SJSA1 (cell line): ENCODE measurements around the gene MYO18A. TPM values are rescaled to one million over a fixed set of nuclear protein-coding genes. Genes with fewer than 3 reads are reported as not detected.
"Not testable (repeated sequence)": the region's sequence is repeated elsewhere in the genome, so short reads cannot be mapped to it uniquely, and the experiment has no call there.

ENCODE experiments used
- DNase-seq, 2 experiments: peaks; one replicate each; pipeline ENCODE4 v3.0.0-alpha.2; 2015 to 2020; ENCODE audit warnings: low spot score in 2 of 2, low read depth in 1 of 2
- H3K27ac ChIP-seq: fragments of 250-450 bp; sonication (Bioruptor Pico); 2 replicates; pipeline ENCODE4 v1.5.1; 2020; ENCODE audit warnings: mild to moderate bottlenecking, moderate library complexity
- H3K27me3 ChIP-seq: fragments of 250-450 bp; sonication (Bioruptor Pico); replicated peaks from 2 replicates; pipeline ENCODE4 v1.5.1; 2020; ENCODE audit warnings: mild to moderate bottlenecking, moderate library complexity
- H3K36me3 ChIP-seq: fragments of 250-450 bp; sonication (Bioruptor Pico); 2 replicates; pipeline ENCODE4 v1.5.1; 2020; ENCODE audit warnings: mild to moderate bottlenecking
- H3K4me1 ChIP-seq: fragments of 250-450 bp; sonication (Bioruptor Pico); replicated peaks from 2 replicates; pipeline ENCODE4 v1.6.1; 2021; ENCODE audit warnings: mild to moderate bottlenecking
- H3K4me3 ChIP-seq: fragments of 250-450 bp; sonication (Bioruptor Pico); 2 replicates; pipeline ENCODE4 v1.5.1; 2020; ENCODE audit warnings: mild to moderate bottlenecking
- H3K9me3 ChIP-seq: fragments of 250-450 bp; sonication (Bioruptor Pico); replicated peaks from 2 replicates; pipeline ENCODE4 v1.5.1; 2020; ENCODE audit warnings: mild to moderate bottlenecking
- total RNA-seq: library from RNA; depleted of rRNA; stranded (reverse); fragments of >200 nt; shearing (Covaris generic); gene quantifications from 2 replicates; pipeline ENCODE4 v1.2.3, GENCODE V29; 2014; rRNA removed

Gene MYO18A, protein sequence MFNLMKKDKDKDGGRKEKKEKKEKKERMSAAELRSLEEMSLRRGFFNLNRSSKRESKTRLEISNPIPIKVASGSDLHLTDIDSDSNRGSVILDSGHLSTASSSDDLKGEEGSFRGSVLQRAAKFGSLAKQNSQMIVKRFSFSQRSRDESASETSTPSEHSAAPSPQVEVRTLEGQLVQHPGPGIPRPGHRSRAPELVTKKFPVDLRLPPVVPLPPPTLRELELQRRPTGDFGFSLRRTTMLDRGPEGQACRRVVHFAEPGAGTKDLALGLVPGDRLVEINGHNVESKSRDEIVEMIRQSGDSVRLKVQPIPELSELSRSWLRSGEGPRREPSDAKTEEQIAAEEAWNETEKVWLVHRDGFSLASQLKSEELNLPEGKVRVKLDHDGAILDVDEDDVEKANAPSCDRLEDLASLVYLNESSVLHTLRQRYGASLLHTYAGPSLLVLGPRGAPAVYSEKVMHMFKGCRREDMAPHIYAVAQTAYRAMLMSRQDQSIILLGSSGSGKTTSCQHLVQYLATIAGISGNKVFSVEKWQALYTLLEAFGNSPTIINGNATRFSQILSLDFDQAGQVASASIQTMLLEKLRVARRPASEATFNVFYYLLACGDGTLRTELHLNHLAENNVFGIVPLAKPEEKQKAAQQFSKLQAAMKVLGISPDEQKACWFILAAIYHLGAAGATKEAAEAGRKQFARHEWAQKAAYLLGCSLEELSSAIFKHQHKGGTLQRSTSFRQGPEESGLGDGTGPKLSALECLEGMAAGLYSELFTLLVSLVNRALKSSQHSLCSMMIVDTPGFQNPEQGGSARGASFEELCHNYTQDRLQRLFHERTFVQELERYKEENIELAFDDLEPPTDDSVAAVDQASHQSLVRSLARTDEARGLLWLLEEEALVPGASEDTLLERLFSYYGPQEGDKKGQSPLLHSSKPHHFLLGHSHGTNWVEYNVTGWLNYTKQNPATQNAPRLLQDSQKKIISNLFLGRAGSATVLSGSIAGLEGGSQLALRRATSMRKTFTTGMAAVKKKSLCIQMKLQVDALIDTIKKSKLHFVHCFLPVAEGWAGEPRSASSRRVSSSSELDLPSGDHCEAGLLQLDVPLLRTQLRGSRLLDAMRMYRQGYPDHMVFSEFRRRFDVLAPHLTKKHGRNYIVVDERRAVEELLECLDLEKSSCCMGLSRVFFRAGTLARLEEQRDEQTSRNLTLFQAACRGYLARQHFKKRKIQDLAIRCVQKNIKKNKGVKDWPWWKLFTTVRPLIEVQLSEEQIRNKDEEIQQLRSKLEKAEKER (N-terminal part only)
- total RNA-seq = 13.4 and 43.5 TPM in 2 replicates

DNA sequence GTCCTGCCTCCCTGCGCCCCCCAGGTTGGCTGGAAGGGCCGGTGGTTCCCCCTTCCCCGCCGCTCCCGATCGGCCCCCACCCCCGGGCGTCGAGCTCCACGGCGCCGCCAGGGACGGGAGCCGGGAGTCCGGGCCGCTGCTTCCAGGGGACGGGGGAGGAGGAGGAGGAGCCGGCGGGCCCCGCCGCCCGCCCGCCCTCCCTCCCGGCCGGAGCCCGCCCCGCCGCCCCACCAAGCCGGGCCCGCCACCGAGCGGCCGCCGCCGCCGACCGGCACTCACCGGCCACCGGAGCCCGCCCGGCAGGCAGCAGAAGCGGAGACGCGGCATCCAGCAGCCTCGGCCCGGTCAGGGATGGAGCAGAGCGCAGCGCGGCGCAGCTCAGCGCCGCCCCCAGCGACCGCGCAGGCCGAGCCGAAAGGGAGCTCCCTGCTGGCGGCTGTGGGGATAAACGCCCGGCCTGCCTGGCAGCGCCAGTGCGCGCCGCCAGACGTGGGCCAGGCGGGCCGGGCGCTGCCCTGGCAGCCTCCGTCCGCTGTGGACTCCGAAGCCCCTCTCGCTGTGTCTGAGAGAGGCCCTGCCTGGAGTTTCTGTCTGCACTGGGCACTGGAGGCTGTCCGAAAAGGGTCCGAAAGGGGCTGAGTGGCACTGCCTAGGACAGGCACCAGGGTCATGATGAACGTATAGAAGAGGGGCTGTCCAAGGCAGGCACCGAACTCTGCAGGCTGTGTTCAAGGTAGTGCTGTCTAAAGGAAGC is at the start of gene MYO18A:
Gene MYO18A (minus strand): TSS at position 365 of the 754 bp plus-strand sequence. CDS start 13,458 bp downstream, outside the sequence.
- Histone ChIP-seq H3K27ac (0 out of 2 replicates have a peak within 1 kb of the TSS, but pooled peaks have one; percentile 9), H3K27me3 (no peaks in the 10 kb centered on the region), H3K4me1 (peaks cover 42% of the 10 kb centered on the region), H3K36me3 (0 out of 2 replicates have a peak, but pooled peaks cover 3% of the 10 kb centered on the region), H3K4me3 (peak within 1 kb of the TSS; percentile 52), H3K9me3 (no peaks in the 10 kb centered on the region)
- peak; percentile 70 to 72 for DNase-seq

DNA sequence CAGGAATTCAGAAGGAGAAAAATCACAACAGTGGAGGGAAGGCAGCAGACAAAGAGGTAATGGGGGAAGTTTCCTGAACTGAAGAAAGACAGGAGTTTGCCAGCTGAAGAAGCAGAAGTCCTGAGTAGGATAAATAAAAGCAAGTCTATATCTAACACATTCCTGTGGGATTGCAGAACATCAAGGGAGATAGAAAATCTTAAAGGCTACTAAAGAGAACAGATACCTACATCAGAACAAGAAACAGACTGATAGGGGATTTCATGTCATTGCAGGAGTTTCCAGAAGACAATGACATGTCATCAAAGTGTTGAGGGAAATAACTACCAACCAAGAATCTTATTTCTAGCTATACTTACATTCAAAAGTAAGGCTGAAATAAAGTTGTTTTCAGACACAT is 45.2 kb upstream of the MYO18A start:
- no peaks in the 10 kb centered on the region for H3K27me3 ChIP-seq
- no peaks in the 10 kb centered on the region for H3K4me1 ChIP-seq
- no peak overlapping the region for H3K27ac ChIP-seq
- H3K9me3 ChIP-seq = no peaks in the 10 kb centered on the region
- no peaks in the 10 kb centered on the region for H3K36me3 ChIP-seq
- no peak for DNase-seq
- H3K4me3 ChIP-seq = no peak overlapping the region

DNA sequence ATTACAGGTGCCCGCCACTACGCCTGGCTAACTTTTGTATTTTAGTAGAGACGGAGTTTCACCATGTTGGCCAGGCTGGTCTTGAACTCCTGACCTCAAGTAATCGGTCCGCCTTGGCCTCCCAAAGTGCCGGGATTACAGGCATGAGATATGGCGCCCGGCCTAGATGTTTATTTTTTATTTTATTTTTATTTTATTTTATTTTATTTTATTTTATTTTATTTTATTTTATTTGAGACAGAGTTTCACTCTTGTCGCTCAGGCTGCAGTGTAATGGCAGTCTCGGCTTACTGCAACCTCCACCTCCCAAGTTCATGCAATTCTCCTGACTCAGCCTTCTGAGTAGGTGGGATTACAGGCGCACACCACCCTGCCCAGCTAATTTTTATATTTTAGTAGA is 41.1 kb upstream of the MYO18A start:
- not testable (repeated sequence) for H3K4me3 ChIP-seq, H3K27me3 ChIP-seq, H3K27ac ChIP-seq, H3K36me3 ChIP-seq, DNase-seq, H3K9me3 ChIP-seq, H3K4me1 ChIP-seq

DNA sequence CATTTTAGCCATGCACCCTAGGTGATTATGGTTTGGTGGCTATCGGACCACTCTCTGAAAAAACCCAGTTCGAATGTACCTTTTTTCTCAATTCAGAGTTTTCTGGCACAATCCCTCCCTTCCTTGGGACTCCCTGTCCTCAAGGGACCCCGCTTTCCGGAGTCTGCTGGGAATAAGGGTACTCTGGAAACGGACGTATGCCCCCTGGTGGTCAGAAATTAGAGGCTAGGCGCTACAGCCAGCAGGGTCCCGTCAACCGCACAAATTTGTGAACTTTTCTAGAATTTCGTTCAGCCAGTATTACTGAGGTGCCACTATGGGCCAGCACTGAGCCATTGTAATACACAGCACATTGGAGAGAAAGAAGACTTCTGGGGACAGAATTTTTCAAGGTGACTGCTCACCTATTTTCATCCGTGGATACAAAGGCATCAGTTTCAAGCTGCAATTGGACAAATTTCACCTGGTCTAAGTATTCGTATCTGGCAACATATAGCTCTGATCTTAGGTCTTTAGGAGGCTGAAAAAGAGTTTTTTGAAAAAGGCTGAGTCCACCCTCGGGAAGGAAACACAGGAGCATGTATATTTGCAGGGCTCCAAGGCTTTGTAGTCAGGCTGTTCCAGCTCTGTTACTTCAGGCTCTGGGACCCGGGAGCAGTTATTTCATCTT is 39.3 kb upstream of the MYO18A start:
- Histone ChIP-seq H3K27ac (no peak overlapping the region), H3K36me3 (no peaks in the 10 kb centered on the region), H3K9me3 (no peaks in the 10 kb centered on the region), H3K27me3 (no peaks in the 10 kb centered on the region), H3K4me1 (peaks cover 3% of the 10 kb centered on the region; the same call in 1 of the 2 replicates), H3K4me3 (no peak overlapping the region)
- peak; percentile 61 to 83 for DNase-seq

DNA sequence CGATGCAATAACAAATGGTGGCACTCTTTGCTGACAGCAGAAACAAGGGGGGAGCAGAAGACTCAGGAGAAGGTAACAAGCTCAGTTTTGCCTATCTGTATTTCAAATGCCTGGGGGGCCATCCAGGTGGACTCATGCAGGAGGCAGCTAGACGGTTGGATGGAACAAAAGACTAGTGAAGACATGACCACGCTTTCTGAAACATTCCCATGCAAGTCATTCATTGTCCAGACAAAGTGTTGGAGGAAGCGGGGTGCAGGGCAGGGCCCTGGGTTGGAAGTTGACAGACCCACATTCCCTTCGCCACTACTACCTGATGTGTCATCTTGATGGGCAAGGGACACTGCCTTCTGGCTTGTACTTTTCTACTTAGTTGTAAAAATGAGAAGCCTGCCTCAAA is 36.7 kb upstream of the MYO18A start:
- no peak overlapping the region for H3K27ac ChIP-seq
- H3K4me1 ChIP-seq = peaks cover 3% of the 10 kb centered on the region; the same call in 1 of the 2 replicates
- no peaks in the 10 kb centered on the region for H3K36me3 ChIP-seq
- no peaks in the 10 kb centered on the region for H3K9me3 ChIP-seq
- DNase-seq = no peak
- H3K4me3 ChIP-seq = no peak overlapping the region
- H3K27me3 ChIP-seq = no peaks in the 10 kb centered on the region

DNA sequence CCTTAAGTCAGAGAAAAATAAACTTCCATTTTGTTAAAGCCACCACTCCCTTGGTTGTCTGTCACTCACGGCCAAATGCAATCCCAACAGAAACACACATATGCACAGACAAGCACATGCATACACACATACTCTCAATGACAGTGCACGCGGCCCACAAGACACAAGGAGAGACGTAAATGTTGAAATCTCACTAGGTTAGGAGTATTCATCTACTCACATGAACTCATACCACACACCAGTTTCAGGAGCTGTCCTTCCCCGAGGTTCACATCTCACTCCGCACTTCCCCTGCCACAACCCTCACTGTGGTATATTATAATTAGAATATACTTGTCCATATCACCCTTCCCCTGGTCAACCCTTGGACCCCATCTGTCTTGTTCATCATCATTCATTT is 36.0 kb upstream of the MYO18A start:
- H3K27ac ChIP-seq = no peak overlapping the region
- no peaks in the 10 kb centered on the region for H3K27me3 ChIP-seq
- no peaks in the 10 kb centered on the region for H3K9me3 ChIP-seq
- no peak for DNase-seq
- H3K4me3 ChIP-seq = no peak overlapping the region
- peaks cover 3% of the 10 kb centered on the region; the same call in 1 of the 2 replicates for H3K4me1 ChIP-seq
- no peaks in the 10 kb centered on the region for H3K36me3 ChIP-seq

DNA sequence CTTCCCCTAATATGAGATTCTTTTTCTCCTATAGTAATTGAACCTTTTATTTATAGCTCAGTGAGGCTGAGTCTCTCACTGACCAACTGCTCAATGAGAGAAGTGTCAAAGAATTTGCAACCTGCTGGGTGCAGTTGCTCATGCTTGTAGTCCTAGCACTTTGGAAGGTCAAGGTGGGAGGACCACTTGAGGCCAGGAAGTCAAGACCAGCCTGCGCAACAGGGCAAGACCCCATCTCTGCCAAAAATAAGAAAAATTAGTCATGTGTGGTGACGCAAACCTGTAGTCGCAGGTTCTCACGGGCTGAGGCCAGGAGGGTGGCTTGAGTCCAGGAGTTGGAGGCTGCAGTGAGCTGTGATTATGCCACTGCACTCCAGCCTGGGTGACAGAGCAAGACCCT is 35.5 kb upstream of the MYO18A start:
- H3K4me3 ChIP-seq = no peak overlapping the region
- no peaks in the 10 kb centered on the region for H3K36me3 ChIP-seq
- H3K27me3 ChIP-seq = no peaks in the 10 kb centered on the region
- DNase-seq = no peak
- no peak overlapping the region for H3K27ac ChIP-seq
- no peaks in the 10 kb centered on the region for H3K9me3 ChIP-seq
- H3K4me1 ChIP-seq = peaks cover 3% of the 10 kb centered on the region; the same call in 1 of the 2 replicates

DNA sequence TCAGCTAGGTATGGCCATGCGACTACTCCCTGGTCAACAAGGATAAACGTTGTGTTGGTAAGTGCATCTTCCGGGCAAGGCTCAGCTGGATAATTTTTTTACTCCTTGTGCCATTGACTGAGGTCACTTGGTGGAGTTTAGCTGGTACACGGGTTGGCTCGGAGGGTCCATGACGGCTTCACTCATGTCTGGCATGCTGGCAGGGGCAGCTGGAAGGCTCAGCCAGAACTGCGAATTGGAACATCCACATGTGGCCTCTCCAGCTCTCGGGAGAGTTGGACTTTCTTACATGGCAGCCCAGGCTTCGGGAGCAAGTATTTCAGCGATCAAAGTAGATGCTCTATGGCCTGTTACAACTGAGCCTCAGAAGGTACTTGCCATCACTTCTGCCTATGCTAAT is 35.0 kb upstream of the MYO18A start:
- Histone ChIP-seq H3K27ac (no peak overlapping the region), H3K9me3 (no peaks in the 10 kb centered on the region), H3K36me3 (no peaks in the 10 kb centered on the region), H3K4me1 (peaks cover 3% of the 10 kb centered on the region; the same call in 1 of the 2 replicates), H3K27me3 (no peaks in the 10 kb centered on the region), H3K4me3 (no peak overlapping the region)
- no peak for DNase-seq

DNA sequence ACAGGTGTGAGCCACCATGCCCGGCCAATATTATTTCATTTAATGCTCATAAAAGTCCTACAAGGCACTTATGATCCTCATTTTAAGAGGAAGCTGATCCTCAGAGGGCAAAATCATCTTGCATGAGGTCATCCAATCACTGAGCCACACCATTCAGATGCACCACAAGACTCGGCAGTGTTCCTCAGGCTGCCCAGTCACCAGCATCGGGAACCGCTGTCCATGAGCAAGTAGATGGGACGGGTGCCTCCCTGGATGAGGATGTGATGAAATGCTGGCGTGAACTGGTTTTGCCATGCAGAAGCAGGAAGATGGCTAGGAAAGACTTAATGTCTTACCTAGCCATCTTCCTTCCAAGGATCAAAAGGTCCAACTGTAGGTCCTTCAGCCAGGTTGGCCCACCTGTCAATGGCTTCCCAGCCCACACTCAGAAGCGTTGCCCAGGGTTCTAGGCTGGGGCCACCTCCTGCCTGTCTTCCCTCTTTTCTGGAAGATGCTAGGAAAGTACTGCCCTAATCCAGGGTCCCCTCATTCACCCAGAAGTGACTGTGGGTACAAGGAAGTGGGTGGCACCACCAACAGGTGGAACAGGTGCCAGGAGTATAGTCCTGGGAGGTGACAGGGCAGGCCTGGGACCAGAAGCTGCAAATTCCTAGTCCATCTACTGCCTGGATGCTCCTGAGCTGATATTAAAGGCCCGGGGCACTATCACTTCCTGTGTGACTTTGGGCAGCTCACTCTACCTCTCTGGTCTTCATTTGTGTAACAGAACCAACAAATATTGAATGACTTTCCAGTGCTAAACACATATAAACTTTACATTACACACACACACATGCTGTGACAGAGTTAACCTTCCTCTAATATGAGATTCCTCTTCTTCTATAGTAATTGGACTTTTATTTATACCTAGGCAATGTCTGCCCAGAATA is 34.3 kb upstream of the MYO18A start:
- Histone ChIP-seq H3K36me3 (no peaks in the 10 kb centered on the region), H3K27me3 (no peaks in the 10 kb centered on the region), H3K4me1 (peaks cover 3% of the 10 kb centered on the region; the same call in 1 of the 2 replicates), H3K4me3 (no peak overlapping the region), H3K9me3 (no peaks in the 10 kb centered on the region), H3K27ac (no peak overlapping the region)
- no peak for DNase-seq

DNA sequence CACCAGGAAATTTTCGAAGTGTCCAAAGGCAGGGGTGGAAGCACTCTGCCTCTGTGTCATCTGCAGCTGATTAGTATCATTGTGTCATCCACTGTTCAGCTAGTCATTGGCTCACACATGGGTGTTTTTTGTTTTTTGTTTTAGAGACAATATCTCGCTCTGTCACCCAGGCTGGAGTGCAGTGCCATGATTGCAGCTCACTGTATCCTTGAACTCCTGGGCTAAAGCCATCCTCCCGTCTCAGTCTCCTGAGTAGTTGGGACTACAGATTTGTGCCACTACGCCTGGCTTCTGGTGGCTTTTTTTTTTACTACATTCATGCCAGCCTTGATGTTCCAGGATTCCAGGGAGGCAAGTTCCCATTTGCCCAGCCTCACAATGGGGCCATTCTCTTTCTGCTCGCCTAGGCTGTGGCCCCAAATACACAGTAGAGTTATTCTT is 32.5 kb upstream of the MYO18A start:
- Histone ChIP-seq H3K27ac (no peak overlapping the region), H3K4me1 (no peaks in the 10 kb centered on the region), H3K36me3 (no peaks in the 10 kb centered on the region), H3K27me3 (no peaks in the 10 kb centered on the region), H3K4me3 (no peak overlapping the region), H3K9me3 (no peaks in the 10 kb centered on the region)
- DNase-seq = no peak

DNA sequence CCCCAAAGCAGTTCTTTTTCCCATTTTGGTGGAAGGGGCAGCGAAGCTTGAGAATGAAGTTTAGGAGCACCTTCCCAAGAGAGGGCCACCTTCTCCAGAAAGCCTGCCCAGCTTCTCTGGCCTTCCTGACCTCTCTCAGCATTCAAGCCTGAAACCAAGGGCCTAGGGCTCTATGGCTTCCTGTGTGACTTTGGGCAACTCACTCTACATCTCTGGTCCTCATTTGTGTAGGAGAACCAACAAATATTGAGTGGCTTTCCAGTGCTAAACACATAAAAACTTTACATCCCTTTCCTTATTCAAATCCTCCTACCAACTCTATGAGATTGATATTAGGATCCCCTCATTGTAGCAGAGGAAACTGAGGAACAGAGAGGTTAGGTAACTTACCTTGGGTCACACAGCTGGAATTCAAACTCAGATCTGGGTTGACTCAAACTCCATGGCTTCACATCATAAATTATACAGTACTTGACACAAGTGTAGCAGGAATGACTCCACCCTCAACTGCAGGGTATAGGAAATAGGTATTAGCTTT is 32.0 kb upstream of the MYO18A start:
- Histone ChIP-seq H3K27me3 (no peaks in the 10 kb centered on the region), H3K36me3 (no peaks in the 10 kb centered on the region), H3K27ac (no peak overlapping the region), H3K4me1 (no peaks in the 10 kb centered on the region), H3K4me3 (no peak overlapping the region), H3K9me3 (no peaks in the 10 kb centered on the region)
- no peak for DNase-seq
